ENCODE measurements around the gene KIF9.
A peak's percentile ranks its signal among the peaks of the same experiment; 100 is the strongest.

Gene KIF9

DNA sequence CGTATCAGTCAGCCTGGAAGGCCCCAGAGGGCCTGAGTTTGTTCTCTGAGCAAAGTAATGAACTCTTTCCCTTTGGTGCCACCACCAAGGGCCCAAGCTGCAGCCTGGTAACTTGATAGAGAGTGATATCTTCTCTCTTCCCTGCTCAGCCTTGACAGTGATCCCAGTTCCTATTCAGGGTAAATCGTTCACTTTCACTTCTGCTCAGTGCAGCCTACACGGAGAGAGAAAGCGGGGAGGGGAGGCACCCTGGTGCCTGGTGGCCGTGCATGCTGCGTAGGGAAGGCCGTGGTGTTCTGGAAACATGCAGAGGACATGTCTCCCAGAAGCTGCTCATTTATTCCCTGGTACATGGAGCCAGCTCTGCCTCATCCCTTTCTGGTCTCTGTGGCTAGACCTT is 54.9 kb downstream of the KIF9 start:
- Histone ChIP-seq H3K4me1 (ENCODE audit: control insufficient read depth in 1 of 2, insufficient read depth in 2 of 2, low read length in 2 of 2) (no peaks in the 10 kb centered on the region), H3K4me3 (ENCODE audit: low read depth, low read length) (no peak overlapping the region), H3K18ac (ENCODE audit: low read length) (no peak overlapping the region), H2AK5ac (ENCODE audit: low read length) (no peak overlapping the region), H3K23ac (ENCODE audit: low read length) (no peak overlapping the region), H3K4ac (ENCODE audit: low read depth, low read length) (no peak overlapping the region), H4K12ac (ENCODE audit: low read depth, low read length) (no peak overlapping the region), H3K27me3 (ENCODE audit: insufficient read depth, low read length) (no peaks in the 10 kb centered on the region), H4K8ac (ENCODE audit: low read depth, low read length) (no peak overlapping the region), H3K79me1 (ENCODE audit: low read length) (no peaks in the 10 kb centered on the region), H2BK5ac (ENCODE audit: low read depth, low read length, poor library complexity) (no peak overlapping the region), H2BK12ac (ENCODE audit: low read length) (no peak overlapping the region), H4K91ac (ENCODE audit: low read depth, low read length) (no peak overlapping the region), H3K4me2 (ENCODE audit: low read length) (no peak overlapping the region), H2BK120ac (ENCODE audit: insufficient read depth, low read length, poor library complexity) (no peak overlapping the region), H3K9me3 (ENCODE audit: insufficient read depth, low read depth, low read length) (no peaks in the 10 kb centered on the region), H3K79me2 (ENCODE audit: control insufficient read depth, insufficient read depth, low read length, poor library complexity) (no peaks in the 10 kb centered on the region), H3K9ac (ENCODE audit: low read length) (no peak overlapping the region), H3K36me3 (ENCODE audit: control insufficient read depth in 1 of 2, insufficient read depth in 2 of 2, low read length in 2 of 2) (no peaks in the 10 kb centered on the region), H2AFZ (ENCODE audit: insufficient read depth, low read length, poor library complexity) (no peak overlapping the region), H3K27ac (ENCODE audit: low read depth, low read length) (no peak overlapping the region), H3K14ac (ENCODE audit: low read length) (no peak overlapping the region)
- no CpG with 5 or more reads among the region's 7 CpGs for WGBS (ENCODE audit: extremely low coverage, insufficient coverage, insufficient read length)
- no peak for DNase-seq

- H4K91ac ChIP-seq (ENCODE audit: low read depth, low read length) = no peak overlapping the region
- H3K36me3 ChIP-seq (ENCODE audit: control insufficient read depth in 1 of 2, insufficient read depth in 2 of 2, low read length in 2 of 2) = no peaks in the 10 kb centered on the region
- peak in 1 of 2 donors; percentile 3 for DNase-seq
- H2AFZ ChIP-seq (ENCODE audit: insufficient read depth, low read length, poor library complexity) = no peak overlapping the region
- no peak overlapping the region for H2AK5ac ChIP-seq (ENCODE audit: low read length)
- no peak overlapping the region for H3K18ac ChIP-seq (ENCODE audit: low read length)
- no peak overlapping the region for H4K12ac ChIP-seq (ENCODE audit: low read depth, low read length)
- no peak overlapping the region for H2BK5ac ChIP-seq (ENCODE audit: low read depth, low read length, poor library complexity)
- no peaks in the 10 kb centered on the region for H3K27me3 ChIP-seq (ENCODE audit: insufficient read depth, low read length)
- no peak overlapping the region for H2BK120ac ChIP-seq (ENCODE audit: insufficient read depth, low read length, poor library complexity)
- H3K27ac ChIP-seq (ENCODE audit: low read depth, low read length) = no peak overlapping the region
- no peak overlapping the region for H3K4me3 ChIP-seq (ENCODE audit: low read depth, low read length)
- no CpG with 5 or more reads among the region's 5 CpGs for WGBS (ENCODE audit: extremely low coverage, insufficient coverage, insufficient read length)
- H3K4me2 ChIP-seq (ENCODE audit: low read length) = no peak overlapping the region
- H3K79me1 ChIP-seq (ENCODE audit: low read length) = no peaks in the 10 kb centered on the region
- H3K9me3 ChIP-seq (ENCODE audit: insufficient read depth, low read depth, low read length) = no peaks in the 10 kb centered on the region
- no peaks in the 10 kb centered on the region for H3K79me2 ChIP-seq (ENCODE audit: control insufficient read depth, insufficient read depth, low read length, poor library complexity)
- H3K4ac ChIP-seq (ENCODE audit: low read depth, low read length) = no peak overlapping the region
- H3K23ac ChIP-seq (ENCODE audit: low read length) = no peak overlapping the region
- H3K14ac ChIP-seq (ENCODE audit: low read length) = no peak overlapping the region
- no peak overlapping the region for H4K8ac ChIP-seq (ENCODE audit: low read depth, low read length)
- no peak overlapping the region for H2BK12ac ChIP-seq (ENCODE audit: low read length)
- no peaks in the 10 kb centered on the region for H3K4me1 ChIP-seq (ENCODE audit: control insufficient read depth in 1 of 2, insufficient read depth in 2 of 2, low read length in 2 of 2)
- no peak overlapping the region for H3K9ac ChIP-seq (ENCODE audit: low read length)
Observed at GRCh38 chr3:47225310-47225906, 57.2 kb downstream of the KIF9 start.

DNA sequence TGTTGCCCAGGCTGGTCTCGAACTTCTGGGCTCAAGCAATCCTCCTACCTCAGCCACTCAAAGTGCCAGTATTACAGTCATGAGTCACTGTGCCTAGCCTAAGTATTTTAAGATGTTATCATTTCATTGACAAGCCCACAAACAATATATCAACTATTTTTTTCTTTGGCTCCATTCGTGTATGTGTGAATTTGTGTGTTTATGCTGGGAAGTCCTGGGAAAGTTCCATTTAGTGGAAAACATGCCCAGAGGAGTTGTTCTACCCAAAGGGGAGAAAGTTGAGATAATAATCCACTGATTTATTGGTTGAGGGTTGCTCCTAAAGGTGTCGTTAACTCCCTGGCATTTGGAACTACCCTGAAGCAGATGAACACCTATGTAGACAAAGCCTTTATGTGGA is 58.8 kb downstream of the KIF9 start:
- H3K79me2 ChIP-seq (ENCODE audit: control insufficient read depth, insufficient read depth, low read length, poor library complexity) = no peaks in the 10 kb centered on the region
- no peak overlapping the region for H3K27ac ChIP-seq (ENCODE audit: low read depth, low read length)
- H3K4me3 ChIP-seq (ENCODE audit: low read depth, low read length) = no peak overlapping the region
- no peaks in the 10 kb centered on the region for H3K4me1 ChIP-seq (ENCODE audit: control insufficient read depth in 1 of 2, insufficient read depth in 2 of 2, low read length in 2 of 2)
- WGBS (ENCODE audit: extremely low coverage, insufficient coverage, insufficient read length) = no CpG with 5 or more reads among the region's 3 CpGs
- no peak overlapping the region for H3K9ac ChIP-seq (ENCODE audit: low read length)
- H2BK12ac ChIP-seq (ENCODE audit: low read length) = no peak overlapping the region
- DNase-seq = no peak
- H3K27me3 ChIP-seq (ENCODE audit: insufficient read depth, low read length) = no peaks in the 10 kb centered on the region
- H2AK5ac ChIP-seq (ENCODE audit: low read length) = no peak overlapping the region
- no peak overlapping the region for H2AFZ ChIP-seq (ENCODE audit: insufficient read depth, low read length, poor library complexity)
- H4K8ac ChIP-seq (ENCODE audit: low read depth, low read length) = no peak overlapping the region
- no peak overlapping the region for H4K91ac ChIP-seq (ENCODE audit: low read depth, low read length)
- H2BK5ac ChIP-seq (ENCODE audit: low read depth, low read length, poor library complexity) = no peak overlapping the region
- no peaks in the 10 kb centered on the region for H3K79me1 ChIP-seq (ENCODE audit: low read length)
- H3K4me2 ChIP-seq (ENCODE audit: low read length) = no peak overlapping the region
- no peak overlapping the region for H4K12ac ChIP-seq (ENCODE audit: low read depth, low read length)
- H3K9me3 ChIP-seq (ENCODE audit: insufficient read depth, low read depth, low read length) = no peaks in the 10 kb centered on the region
- H3K18ac ChIP-seq (ENCODE audit: low read length) = no peak overlapping the region
- H3K36me3 ChIP-seq (ENCODE audit: control insufficient read depth in 1 of 2, insufficient read depth in 2 of 2, low read length in 2 of 2) = no peaks in the 10 kb centered on the region
- H3K14ac ChIP-seq (ENCODE audit: low read length) = no peak overlapping the region
- no peak overlapping the region for H3K4ac ChIP-seq (ENCODE audit: low read depth, low read length)
- H3K23ac ChIP-seq (ENCODE audit: low read length) = no peak overlapping the region
- no peak overlapping the region for H2BK120ac ChIP-seq (ENCODE audit: insufficient read depth, low read length, poor library complexity)

- no peak overlapping the region for H4K12ac ChIP-seq (ENCODE audit: low read depth, low read length)
- no peak overlapping the region for H2AK5ac ChIP-seq (ENCODE audit: low read length)
- H2BK12ac ChIP-seq (ENCODE audit: low read length) = no peak overlapping the region
- H3K4me3 ChIP-seq (ENCODE audit: low read depth, low read length) = no peak overlapping the region
- no peak overlapping the region for H3K23ac ChIP-seq (ENCODE audit: low read length)
- H3K14ac ChIP-seq (ENCODE audit: low read length) = no peak overlapping the region
- WGBS (ENCODE audit: extremely low coverage, insufficient coverage, insufficient read length) = no CpG with 5 or more reads among the region's 1 CpG
- H3K9me3 ChIP-seq (ENCODE audit: insufficient read depth, low read depth, low read length) = no peaks in the 10 kb centered on the region
- H2BK5ac ChIP-seq (ENCODE audit: low read depth, low read length, poor library complexity) = no peak overlapping the region
- no peaks in the 10 kb centered on the region for H3K79me1 ChIP-seq (ENCODE audit: low read length)
- H3K36me3 ChIP-seq (ENCODE audit: control insufficient read depth in 1 of 2, insufficient read depth in 2 of 2, low read length in 2 of 2) = no peaks in the 10 kb centered on the region
- no peak overlapping the region for H3K18ac ChIP-seq (ENCODE audit: low read length)
- no peak overlapping the region for H2AFZ ChIP-seq (ENCODE audit: insufficient read depth, low read length, poor library complexity)
- H2BK120ac ChIP-seq (ENCODE audit: insufficient read depth, low read length, poor library complexity) = no peak overlapping the region
- no peak overlapping the region for H4K8ac ChIP-seq (ENCODE audit: low read depth, low read length)
- H4K91ac ChIP-seq (ENCODE audit: low read depth, low read length) = no peak overlapping the region
- no peak overlapping the region for H3K27ac ChIP-seq (ENCODE audit: low read depth, low read length)
- no peaks in the 10 kb centered on the region for H3K27me3 ChIP-seq (ENCODE audit: insufficient read depth, low read length)
- no peak overlapping the region for H3K9ac ChIP-seq (ENCODE audit: low read length)
- no peak overlapping the region for H3K4ac ChIP-seq (ENCODE audit: low read depth, low read length)
- no peak for DNase-seq
- H3K79me2 ChIP-seq (ENCODE audit: control insufficient read depth, insufficient read depth, low read length, poor library complexity) = no peaks in the 10 kb centered on the region
- no peaks in the 10 kb centered on the region for H3K4me1 ChIP-seq (ENCODE audit: control insufficient read depth in 1 of 2, insufficient read depth in 2 of 2, low read length in 2 of 2)
- no peak overlapping the region for H3K4me2 ChIP-seq (ENCODE audit: low read length)
Observed at GRCh38 chr3:47221798-47222197, 60.8 kb downstream of the KIF9 start.

Measured in trophoblast cell (in vitro differentiated cells and primary cell).